ENCODE results near the gene GOT2.
"Not testable (repeated sequence)": the region's sequence is repeated elsewhere in the genome, so short reads cannot be mapped to it uniquely, and the experiment has no call there.

GOT2 gene

GRCh38 chr16:58733671-58734458 lies at the start of gene GOT2:
GOT2 (minus strand) TSS chr16:58734316; CDS start chr16:58734228, 88 bp downstream.
- H3K36me3 Mint-ChIP-seq (ENCODE audit: low read depth): peaks cover 36% of the 10 kb centered on the region
- peak within 1 kb of the TSS; percentile 100 for H3K4me3 Mint-ChIP-seq
- H3K27me3 Mint-ChIP-seq: no peaks in the 10 kb centered on the region
- H3K27ac Mint-ChIP-seq: peak within 1 kb of the TSS; percentile 99
- H3K4me1 Mint-ChIP-seq (ENCODE audit: low read depth): peaks cover 39% of the 10 kb centered on the region
- H3K9me3 Mint-ChIP-seq: no peaks in the 10 kb centered on the region

GRCh38 chr16:58779291-58779690 lies 45.2 kb upstream of the GOT2 start:
- H3K4me3 Mint-ChIP-seq; H3K9me3 Mint-ChIP-seq; H3K27ac Mint-ChIP-seq; H3K4me1 Mint-ChIP-seq (ENCODE audit: low read depth); H3K36me3 Mint-ChIP-seq (ENCODE audit: low read depth); H3K27me3 Mint-ChIP-seq: not testable (repeated sequence)

GRCh38 chr16:58773870-58774269 lies 39.8 kb upstream of the GOT2 start:
- Mint-ChIP-seq H3K36me3 (ENCODE audit: low read depth) (no peaks in the 10 kb centered on the region), H3K4me1 (ENCODE audit: low read depth) (no peaks in the 10 kb centered on the region), H3K27me3 (peaks cover 7% of the 10 kb centered on the region), H3K9me3 (no peaks in the 10 kb centered on the region), H3K4me3 (no peak overlapping the region), H3K27ac (no peak overlapping the region)

- Mint-ChIP-seq H3K36me3 (ENCODE audit: low read depth) (no peaks in the 10 kb centered on the region), H3K27me3 (peaks cover 7% of the 10 kb centered on the region), H3K9me3 (no peaks in the 10 kb centered on the region), H3K4me3 (no peak overlapping the region), H3K27ac (no peak overlapping the region), H3K4me1 (ENCODE audit: low read depth) (no peaks in the 10 kb centered on the region)
Measured at GRCh38 chr16:58768145-58768544, 34.0 kb upstream of the GOT2 start.

- Mint-ChIP-seq H3K4me1 (ENCODE audit: low read depth) (no peaks in the 10 kb centered on the region), H3K36me3 (ENCODE audit: low read depth) (no peaks in the 10 kb centered on the region), H3K4me3 (no peak overlapping the region), H3K9me3 (no peaks in the 10 kb centered on the region), H3K27ac (no peak overlapping the region), H3K27me3 (peaks cover 7% of the 10 kb centered on the region)
Measured at GRCh38 chr16:58767581-58767980, 33.5 kb upstream of the GOT2 start.

- peaks cover 10% of the 10 kb centered on the region for H3K4me1 Mint-ChIP-seq (ENCODE audit: low read depth)
- H3K9me3 Mint-ChIP-seq: no peaks in the 10 kb centered on the region
- H3K36me3 Mint-ChIP-seq (ENCODE audit: low read depth): no peaks in the 10 kb centered on the region
- no peak overlapping the region for H3K27ac Mint-ChIP-seq
- no peaks in the 10 kb centered on the region for H3K27me3 Mint-ChIP-seq
- H3K4me3 Mint-ChIP-seq: no peak overlapping the region
Measured at GRCh38 chr16:58756650-58757332, 22.7 kb upstream of the GOT2 start.

GRCh38 chr16:58755989-58756649 lies 22.0 kb upstream of the GOT2 start:
- Mint-ChIP-seq H3K4me3 (peak overlapping the region; percentile 32), H3K4me1 (ENCODE audit: low read depth) (peaks cover 10% of the 10 kb centered on the region), H3K36me3 (ENCODE audit: low read depth) (no peaks in the 10 kb centered on the region), H3K27ac (no peak overlapping the region), H3K9me3 (no peaks in the 10 kb centered on the region), H3K27me3 (no peaks in the 10 kb centered on the region)

GRCh38 chr16:58753711-58754134 lies 19.6 kb upstream of the GOT2 start:
- no peaks in the 10 kb centered on the region for H3K27me3 Mint-ChIP-seq
- H3K4me1 Mint-ChIP-seq (ENCODE audit: low read depth): peaks cover 10% of the 10 kb centered on the region
- no peaks in the 10 kb centered on the region for H3K9me3 Mint-ChIP-seq
- H3K27ac Mint-ChIP-seq: no peak overlapping the region
- no peaks in the 10 kb centered on the region for H3K36me3 Mint-ChIP-seq (ENCODE audit: low read depth)
- H3K4me3 Mint-ChIP-seq: no peak overlapping the region

- Mint-ChIP-seq H3K4me3 (no peak overlapping the region), H3K27me3 (no peaks in the 10 kb centered on the region), H3K36me3 (ENCODE audit: low read depth) (no peaks in the 10 kb centered on the region), H3K27ac (no peak overlapping the region), H3K9me3 (no peaks in the 10 kb centered on the region), H3K4me1 (ENCODE audit: low read depth) (no peaks in the 10 kb centered on the region)
Measured at GRCh38 chr16:58744497-58744896, 10.4 kb upstream of the GOT2 start.

GRCh38 chr16:58741976-58742375 lies 7.9 kb upstream of the GOT2 start:
- Mint-ChIP-seq H3K36me3 (ENCODE audit: low read depth) (no peaks in the 10 kb centered on the region), H3K9me3 (no peaks in the 10 kb centered on the region), H3K27me3 (no peaks in the 10 kb centered on the region), H3K4me1 (ENCODE audit: low read depth) (no peaks in the 10 kb centered on the region), H3K4me3 (no peak overlapping the region), H3K27ac (no peak overlapping the region)

- Mint-ChIP-seq H3K9me3 (no peaks in the 10 kb centered on the region), H3K36me3 (ENCODE audit: low read depth) (no peaks in the 10 kb centered on the region), H3K27me3 (no peaks in the 10 kb centered on the region), H3K4me3 (no peak overlapping the region), H3K27ac (no peak overlapping the region), H3K4me1 (ENCODE audit: low read depth) (no peaks in the 10 kb centered on the region)
Measured at GRCh38 chr16:58741166-58741565, 7.0 kb upstream of the GOT2 start.

- H3K4me3 Mint-ChIP-seq: no peak overlapping the region
- H3K36me3 Mint-ChIP-seq (ENCODE audit: low read depth): no peaks in the 10 kb centered on the region
- no peak overlapping the region for H3K27ac Mint-ChIP-seq
- no peaks in the 10 kb centered on the region for H3K9me3 Mint-ChIP-seq
- no peaks in the 10 kb centered on the region for H3K27me3 Mint-ChIP-seq
- H3K4me1 Mint-ChIP-seq (ENCODE audit: low read depth): peaks cover 3% of the 10 kb centered on the region
Measured at GRCh38 chr16:58738672-58739296, 4.7 kb upstream of the GOT2 start.

- not testable (repeated sequence) for H3K4me3 Mint-ChIP-seq, H3K9me3 Mint-ChIP-seq
Measured at GRCh38 chr16:58736341-58736740, 2.2 kb upstream of the GOT2 start.

GRCh38 chr16:58734459-58734787 lies 307 bp upstream of the GOT2 start:
- no peaks in the 10 kb centered on the region for H3K9me3 Mint-ChIP-seq
- peaks cover 37% of the 10 kb centered on the region for H3K4me1 Mint-ChIP-seq (ENCODE audit: low read depth)
- H3K4me3 Mint-ChIP-seq: peak overlapping the region; percentile 100
- H3K36me3 Mint-ChIP-seq (ENCODE audit: low read depth): peaks cover 31% of the 10 kb centered on the region
- H3K27ac Mint-ChIP-seq: peak overlapping the region; percentile 99
- no peaks in the 10 kb centered on the region for H3K27me3 Mint-ChIP-seq

More at GRCh38 chr16:58736341-58736740, 2.2 kb upstream of the GOT2 start:
- Mint-ChIP-seq H3K36me3 (ENCODE audit: low read depth) (peaks cover 15% of the 10 kb centered on the region), H3K4me1 (ENCODE audit: low read depth) (peaks cover 23% of the 10 kb centered on the region)
- not testable (repeated sequence) for H3K27ac Mint-ChIP-seq, H3K27me3 Mint-ChIP-seq

- H3K27me3 Mint-ChIP-seq: no peaks in the 10 kb centered on the region
- H3K27ac Mint-ChIP-seq: peak overlapping the region; percentile 90
- peaks cover 39% of the 10 kb centered on the region for H3K4me1 Mint-ChIP-seq (ENCODE audit: low read depth)
- H3K4me3 Mint-ChIP-seq: peak overlapping the region; percentile 100
- H3K9me3 Mint-ChIP-seq: no peaks in the 10 kb centered on the region
- H3K36me3 Mint-ChIP-seq (ENCODE audit: low read depth): peaks cover 38% of the 10 kb centered on the region
Measured at GRCh38 chr16:58733248-58733670, 857 bp downstream of the GOT2 start.

Measured in stimulated activated naive CD8-positive, alpha-beta T cell treated with anti-CD3 and anti-CD28 coated beads, Interleukin-15, Interleukin-2, amounts not matched to agents 100 ng/mL and 50 ng/mL, for 24 hours (primary cell).